Measurements from ENCODE around the gene ADK. TPM values are rescaled to one million over a fixed set of nuclear protein-coding genes. Genes with fewer than 3 reads are reported as not detected.

ADK gene
- total and polyA plus RNA-seq, 10 donors, result 11.1 to 40.5 (median 32.1) TPM

- TF ChIP-seq POLR2AphosphoS5 (IDR thresholded peaks at IDR 0.05) (no peak), CTCF (IDR thresholded peaks at IDR 0.05 in 8 of 11, conservative IDR thresholded peaks at IDR 0.05 in 3 of 11) (no peak), POLR2A (IDR thresholded peaks at IDR 0.05) (no peak)
- Histone ChIP-seq H3K4me1 (peaks cover 0 to 3% (median 0%) of the 10 kb centered on the region in 6 donors), H3K27me3 (replicated peaks in 1 of 7) (no peaks in the 10 kb centered on the region), H3K36me3 (peaks cover 0 to 18% (median 2%) of the 10 kb centered on the region in 6 donors), H3K9me3 (peaks cover 0 to 4% (median 0%) of the 10 kb centered on the region in 8 donors), H3K27ac (no peak overlapping the region), H3K4me3 (no peak overlapping the region)
- DNase-seq, result no peak
- intact Hi-C loops (cut with DNase I; ENCODE audit: low total_unique reads), result no loop called here
Measured at GRCh38 chr10:74332398-74332797, 181.4 kb downstream of the ADK start.

DNA sequence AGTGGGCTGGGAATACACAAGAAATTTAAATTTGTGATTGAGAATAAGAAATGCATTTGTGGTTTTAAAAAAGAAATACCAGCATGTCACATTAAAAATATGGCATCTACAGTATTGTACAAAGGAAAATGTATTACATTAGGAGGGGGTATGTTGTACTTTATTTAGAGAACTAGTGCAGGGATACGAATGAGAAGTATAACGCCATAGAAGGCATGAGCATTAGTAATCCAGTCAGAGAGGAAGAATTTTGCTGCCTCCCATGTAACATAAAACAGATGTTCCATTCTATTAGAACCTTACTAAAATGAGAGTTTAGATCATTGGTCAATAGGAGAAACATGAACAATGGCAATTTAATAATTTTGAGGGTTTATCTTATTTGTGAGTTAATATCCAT is 182.2 kb downstream of the ADK start:
- no peak for DNase-seq
- H3K4me3 ChIP-seq, result no peak overlapping the region
- no peak for TF ChIP-seq CTCF (IDR thresholded peaks at IDR 0.05 in 8 of 11, conservative IDR thresholded peaks at IDR 0.05 in 3 of 11)
- no peak for TF ChIP-seq POLR2A (IDR thresholded peaks at IDR 0.05)
- no peak for TF ChIP-seq POLR2AphosphoS5 (IDR thresholded peaks at IDR 0.05)
- no peaks in the 10 kb centered on the region for H3K27me3 ChIP-seq (replicated peaks in 1 of 7)
- no peak overlapping the region for H3K27ac ChIP-seq
- H3K9me3 ChIP-seq, result peaks cover 0 to 4% (median 0%) of the 10 kb centered on the region in 8 donors
- 87 to 100% (median 96%) methylated on average over 2 of the region's 2 CpGs for WGBS, 5 donors
- peaks cover 0 to 18% (median 2%) of the 10 kb centered on the region in 6 donors for H3K36me3 ChIP-seq
- intact Hi-C loops (cut with DNase I; ENCODE audit: low total_unique reads), result no loop called here
- peaks cover 0 to 3% (median 0%) of the 10 kb centered on the region in 6 donors for H3K4me1 ChIP-seq

GRCh38 chr10:74334221-74334620 is 183.2 kb downstream of the ADK start:
- Histone ChIP-seq H3K27ac (no peak overlapping the region), H3K9me3 (peaks cover 0 to 4% (median 0%) of the 10 kb centered on the region in 8 donors), H3K4me1 (no peaks in the 10 kb centered on the region), H3K27me3 (replicated peaks in 1 of 7) (no peaks in the 10 kb centered on the region), H3K36me3 (peaks cover 0 to 18% (median 2%) of the 10 kb centered on the region in 6 donors), H3K4me3 (no peak overlapping the region)
- DNase-seq, result no peak
- TF ChIP-seq CTCF (IDR thresholded peaks at IDR 0.05 in 8 of 11, conservative IDR thresholded peaks at IDR 0.05 in 3 of 11) (no peak), POLR2AphosphoS5 (IDR thresholded peaks at IDR 0.05) (no peak), POLR2A (IDR thresholded peaks at IDR 0.05) (no peak)
- intact Hi-C loops (cut with DNase I; ENCODE audit: low total_unique reads), result no loop called here

DNA sequence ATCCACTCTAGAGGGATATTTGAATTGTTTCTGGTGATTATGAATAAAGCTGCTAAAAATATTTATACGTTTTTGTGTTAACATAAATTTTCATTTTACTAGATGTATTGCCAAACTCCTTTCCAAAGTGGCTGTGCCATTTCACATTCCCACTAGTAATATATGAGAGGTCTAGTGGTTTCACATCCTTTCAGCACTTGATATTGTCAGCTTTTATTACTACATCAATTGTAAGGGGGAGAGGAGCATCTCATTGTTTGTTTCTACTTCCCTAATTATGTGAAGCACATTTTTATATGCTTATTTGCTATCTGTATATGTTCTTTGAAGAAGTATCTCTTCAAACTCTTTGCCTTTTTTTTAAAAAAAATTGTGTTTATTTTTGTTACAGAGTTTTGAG is 184.5 kb downstream of the ADK start:
- Histone ChIP-seq H3K27me3 (replicated peaks in 1 of 7) (no peaks in the 10 kb centered on the region), H3K27ac (no peak overlapping the region), H3K4me1 (no peaks in the 10 kb centered on the region), H3K4me3 (no peak overlapping the region), H3K9me3 (peaks cover 0 to 4% (median 0%) of the 10 kb centered on the region in 8 donors), H3K36me3 (peaks cover 0 to 12% (median 2%) of the 10 kb centered on the region in 6 donors)
- TF ChIP-seq POLR2AphosphoS5 (IDR thresholded peaks at IDR 0.05) (no peak), POLR2A (IDR thresholded peaks at IDR 0.05) (no peak), CTCF (IDR thresholded peaks at IDR 0.05 in 8 of 11, conservative IDR thresholded peaks at IDR 0.05 in 3 of 11) (no peak)
- 67 to 88% (median 78%) methylated on average over 1 of the region's 1 CpG for WGBS, 5 donors
- DNase-seq, result no peak
- intact Hi-C loops (cut with DNase I; ENCODE audit: low total_unique reads), result no loop called here
